ENCODE results near the gene CHD6.
"Not testable (repeated sequence)": the region's sequence is repeated elsewhere in the genome, so short reads cannot be mapped to it uniquely, and the experiment has no call there.

CHD6 gene

GRCh38 chr20:41551011-41551705 lies 67.0 kb downstream of the CHD6 start:
- DNase-seq (ENCODE audit: low read depth in 3 of 3, low spot score in 1 of 3): no peak

DNA sequence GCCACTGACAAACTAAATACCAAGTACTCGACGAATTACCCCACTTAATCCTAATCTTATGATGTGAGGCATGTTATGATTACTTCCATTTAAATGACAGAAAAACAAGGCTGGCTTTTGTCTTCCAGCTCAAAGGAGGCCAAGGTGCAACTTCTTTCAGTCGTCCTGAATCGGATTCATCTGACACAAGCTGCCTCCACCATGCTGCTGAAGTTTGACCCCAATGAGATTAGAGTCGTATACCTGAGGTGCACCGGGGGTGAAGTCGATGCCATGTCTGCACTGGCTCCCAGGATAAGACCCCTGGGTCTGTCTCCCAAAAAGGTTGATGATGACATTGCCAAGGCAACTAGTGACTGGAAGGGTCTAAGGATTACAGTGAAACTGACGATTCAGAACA lies 71.0 kb downstream of the CHD6 start:
- no peak for DNase-seq (ENCODE audit: low read depth in 3 of 3, low spot score in 1 of 3)

GRCh38 chr20:41546535-41546934 lies 71.6 kb downstream of the CHD6 start:
- no peak for DNase-seq (ENCODE audit: low read depth in 3 of 3, low spot score in 1 of 3)

DNA sequence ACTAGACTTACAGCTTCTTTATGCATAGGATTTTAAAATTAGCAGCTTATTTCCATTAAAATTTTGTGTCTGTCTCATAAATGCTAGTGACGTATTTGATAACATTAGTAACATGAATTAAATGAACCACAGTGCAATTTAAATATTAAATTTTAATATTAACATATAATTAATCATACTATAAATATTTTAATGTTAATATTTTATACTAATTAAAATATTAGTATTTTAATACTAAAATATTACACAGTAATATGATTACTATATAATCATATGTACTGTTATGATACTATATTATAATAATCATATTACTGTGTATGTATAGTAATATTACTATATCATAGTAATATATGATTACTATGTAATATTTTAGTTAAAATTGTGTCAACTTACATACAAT lies 73.7 kb downstream of the CHD6 start:
- DNase-seq (ENCODE audit: low read depth in 3 of 3, low spot score in 1 of 3): no peak

- DNase-seq (ENCODE audit: low read depth in 3 of 3, low spot score in 1 of 3): no peak
Observed at GRCh38 chr20:41540918-41541317, 77.3 kb downstream of the CHD6 start.

- no peak for DNase-seq (ENCODE audit: low read depth in 3 of 3, low spot score in 1 of 3)
Observed at GRCh38 chr20:41540459-41540858, 77.7 kb downstream of the CHD6 start.

DNA sequence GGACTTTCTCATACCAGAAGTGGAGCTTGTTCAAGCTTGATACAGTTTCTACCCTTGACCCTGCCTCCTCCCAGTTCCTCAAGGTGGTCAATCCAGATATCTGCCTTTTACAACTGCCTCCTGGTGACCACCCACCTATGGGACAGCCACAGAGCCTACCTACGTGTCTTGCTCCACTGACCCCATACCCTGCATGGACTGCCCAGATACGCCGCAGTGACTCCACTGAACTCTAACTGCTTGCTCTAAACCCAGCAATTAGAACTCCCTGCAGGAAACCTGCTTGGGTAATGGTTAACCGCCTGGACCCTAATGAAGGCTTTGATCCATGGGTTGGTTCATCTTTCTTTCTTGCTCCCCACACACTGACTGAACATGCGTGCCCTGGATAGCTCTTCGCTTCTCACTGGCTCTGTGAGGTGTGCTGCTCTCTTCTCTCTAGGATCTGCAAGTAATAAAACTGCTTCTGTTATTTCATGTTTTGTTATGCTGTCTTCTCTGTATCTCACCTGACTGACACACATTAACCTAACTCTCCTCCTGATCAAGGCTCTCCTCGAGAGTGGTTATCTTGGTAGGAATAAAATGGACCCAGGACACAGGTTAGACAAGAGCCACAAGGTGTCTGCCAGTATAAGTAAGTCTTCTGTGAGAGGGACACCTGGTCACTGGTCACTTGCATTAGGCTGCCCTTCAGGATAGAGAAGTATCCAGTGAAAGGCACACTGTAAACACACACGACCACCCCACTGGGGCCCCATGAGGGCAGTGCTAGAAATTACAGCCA lies 79.2 kb downstream of the CHD6 start:
- no peak for DNase-seq (ENCODE audit: low read depth in 3 of 3, low spot score in 1 of 3)

- no peak for DNase-seq (ENCODE audit: low read depth in 3 of 3, low spot score in 1 of 3)
Observed at GRCh38 chr20:41537865-41538264, 80.3 kb downstream of the CHD6 start.

GRCh38 chr20:41535551-41535950 lies 82.6 kb downstream of the CHD6 start:
- DNase-seq (ENCODE audit: low read depth in 3 of 3, low spot score in 1 of 3): not testable (repeated sequence)

DNA sequence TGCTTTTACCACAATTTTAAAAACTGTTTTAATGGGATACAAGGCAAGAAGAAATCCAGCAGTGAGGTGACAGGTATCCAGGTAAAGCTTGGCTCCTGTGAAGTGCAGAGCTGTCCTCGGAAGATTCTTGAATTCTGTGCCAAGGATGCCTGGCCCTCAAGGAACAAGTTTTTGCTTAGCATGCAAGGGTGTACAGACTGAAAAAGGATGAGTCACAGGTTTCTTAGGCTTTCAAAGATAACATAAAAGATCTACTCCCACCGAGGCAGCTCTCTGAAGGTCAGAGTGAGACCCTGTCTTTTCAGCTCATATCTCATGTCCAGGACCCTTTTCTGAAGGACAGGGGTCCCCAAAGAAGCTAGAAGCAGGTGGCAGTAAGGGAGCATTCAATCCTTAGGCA lies 83.3 kb downstream of the CHD6 start:
- no peak for DNase-seq (ENCODE audit: low read depth in 3 of 3, low spot score in 1 of 3)

DNA sequence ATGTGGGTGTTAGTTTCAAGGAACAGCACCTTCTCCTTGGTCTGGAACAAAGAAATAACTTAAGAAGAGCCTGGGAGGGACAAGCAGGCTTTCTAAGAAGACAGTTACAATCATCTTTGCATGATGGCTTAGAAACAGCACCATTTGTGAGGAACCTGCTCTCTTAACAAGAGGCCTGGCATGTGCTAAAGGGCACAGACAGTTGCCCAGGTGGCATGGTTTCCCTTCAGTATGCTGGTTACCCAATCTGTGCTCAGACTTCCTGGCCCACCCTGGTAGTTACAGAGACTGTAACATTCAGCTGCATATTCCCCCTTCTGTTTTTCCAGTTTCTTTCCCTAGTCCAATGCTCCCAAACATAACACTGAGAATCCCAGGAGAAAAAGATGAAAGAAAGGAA lies 84.0 kb downstream of the CHD6 start:
- no peak for DNase-seq (ENCODE audit: low read depth in 3 of 3, low spot score in 1 of 3)

- no peak for DNase-seq (ENCODE audit: low read depth in 3 of 3, low spot score in 1 of 3)
Observed at GRCh38 chr20:41533537-41534136, 84.5 kb downstream of the CHD6 start.

- DNase-seq (ENCODE audit: low read depth in 3 of 3, low spot score in 1 of 3): no peak
Observed at GRCh38 chr20:41532935-41533334, 85.2 kb downstream of the CHD6 start.

DNA sequence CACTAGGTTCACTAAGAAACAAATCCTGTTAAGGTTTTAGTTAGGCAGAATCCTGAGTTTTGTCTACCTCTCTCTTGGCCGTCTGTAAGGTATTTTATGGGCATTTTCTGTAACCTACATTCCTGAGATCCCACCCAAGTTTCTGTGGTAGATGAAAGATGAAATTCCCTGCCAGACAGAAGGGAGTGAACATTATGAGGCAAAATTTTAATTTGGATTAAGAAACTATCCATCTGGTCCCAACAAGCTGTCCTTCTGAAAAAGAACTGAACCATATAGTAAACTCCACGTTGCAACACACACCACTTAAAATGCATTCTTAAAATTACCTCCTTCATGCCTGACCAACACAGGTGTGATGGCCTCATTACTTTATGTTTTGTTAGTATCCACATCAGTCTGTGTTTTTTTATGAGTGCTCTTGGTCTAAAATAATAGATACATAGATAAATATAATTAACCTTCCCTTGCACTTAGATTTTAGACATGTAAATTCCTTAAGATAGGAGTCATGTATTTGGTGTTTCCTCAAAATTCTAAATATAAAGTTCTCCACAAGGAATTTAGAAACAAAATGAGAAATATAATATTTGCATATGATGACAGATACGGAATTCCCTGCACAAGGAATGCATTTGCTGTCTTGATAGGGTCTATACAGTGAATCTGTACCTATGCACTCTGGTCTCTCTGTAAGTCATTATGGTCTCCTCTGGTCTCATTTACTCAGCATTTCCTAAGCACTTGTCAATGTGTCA lies 86.5 kb downstream of the CHD6 start:
- no peak for DNase-seq (ENCODE audit: low read depth in 3 of 3, low spot score in 1 of 3)

DNA sequence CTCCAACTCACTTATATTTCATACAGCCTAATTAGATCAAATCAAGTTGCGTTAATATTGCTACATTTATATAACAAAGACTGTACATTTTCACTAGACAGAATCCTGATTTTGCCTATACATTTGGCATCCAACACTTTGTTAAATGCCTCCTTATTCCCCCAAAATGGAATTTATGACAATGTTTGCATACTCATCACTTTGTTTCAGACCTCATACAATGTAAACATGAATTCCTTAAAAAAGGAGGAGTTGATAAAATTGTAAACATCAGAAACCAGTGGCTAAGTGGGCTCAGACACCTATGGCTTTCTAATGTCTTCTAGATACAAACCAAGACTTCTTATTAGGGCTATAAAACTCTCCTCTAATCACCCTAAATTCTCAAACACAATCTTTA lies 87.3 kb downstream of the CHD6 start:
- no peak for DNase-seq (ENCODE audit: low read depth in 3 of 3, low spot score in 1 of 3)

- DNase-seq (ENCODE audit: low read depth in 3 of 3, low spot score in 1 of 3): no peak
Observed at GRCh38 chr20:41526327-41526726, 91.8 kb downstream of the CHD6 start.

- DNase-seq (ENCODE audit: low read depth in 3 of 3, low spot score in 1 of 3): no peak
Observed at GRCh38 chr20:41524980-41525613, 93.1 kb downstream of the CHD6 start.

GRCh38 chr20:41523857-41524256 lies 94.3 kb downstream of the CHD6 start:
- no peak for DNase-seq (ENCODE audit: low read depth in 3 of 3, low spot score in 1 of 3)

GRCh38 chr20:41513829-41514228 lies 104.3 kb downstream of the CHD6 start:
- no peak for DNase-seq (ENCODE audit: low read depth in 3 of 3, low spot score in 1 of 3)

GRCh38 chr20:41512624-41513023 lies 105.6 kb downstream of the CHD6 start:
- DNase-seq (ENCODE audit: low read depth in 3 of 3, low spot score in 1 of 3): no peak

DNA sequence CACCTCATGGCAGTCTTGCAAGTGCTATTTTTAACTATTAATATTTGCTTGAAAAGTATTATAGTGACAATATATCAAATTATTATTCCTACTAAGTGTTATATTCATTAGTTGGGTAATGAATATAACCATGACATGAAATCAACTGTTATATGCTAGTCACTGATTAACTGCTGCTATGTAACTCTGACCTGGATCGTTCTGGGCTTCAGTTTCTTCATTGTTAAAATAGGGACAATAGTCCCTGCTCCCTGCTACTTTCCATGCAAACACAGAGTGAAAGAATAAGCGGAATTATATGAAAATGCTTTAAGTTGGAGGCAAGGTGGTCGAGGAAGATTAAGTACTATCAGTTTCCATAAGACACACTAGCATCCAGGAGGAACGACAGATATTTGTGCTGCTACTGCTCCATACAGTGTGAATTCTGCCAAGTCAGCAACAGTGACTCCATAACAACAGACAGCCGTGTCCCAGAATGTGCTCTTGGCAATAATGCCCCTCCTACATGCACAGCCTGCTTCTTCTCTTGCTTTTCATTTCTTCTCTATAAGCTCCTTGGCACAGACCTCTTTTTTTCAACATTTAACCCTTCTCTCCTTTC lies 107.2 kb downstream of the CHD6 start:
- no peak for DNase-seq (ENCODE audit: low read depth in 3 of 3, low spot score in 1 of 3)
